Ishikawa (cell line): ENCODE results near the gene SLC5A12.

Experiments
- CEBPB ChIP-seq: IDR thresholded peaks from 2 replicates; pipeline ENCODE4 v1.6.1; 2012
- CREB1 ChIP-seq: IDR thresholded peaks from 2 replicates; pipeline ENCODE4 v1.6.1; 2012; ENCODE audit warnings: low read depth
- EGR1 ChIP-seq: IDR thresholded peaks from 2 replicates; pipeline ENCODE4 v1.6.1; 2012
- EP300 ChIP-seq: IDR thresholded peaks from 2 replicates; pipeline ENCODE4 v1.6.1; 2012; ENCODE audit warnings: borderline replicate concordance
- FOXM1 ChIP-seq: IDR thresholded peaks from 2 replicates; pipeline ENCODE4 v1.6.1; 2012; ENCODE audit warnings: low read depth, borderline replicate concordance
- MAX ChIP-seq: IDR thresholded peaks from 2 replicates; pipeline ENCODE4 v1.6.1; 2012
- NFIC ChIP-seq: IDR thresholded peaks from 2 replicates; pipeline ENCODE4 v1.6.1; 2012
- RAD21 ChIP-seq: IDR thresholded peaks from 2 replicates; pipeline ENCODE4 v1.6.1; 2012; ENCODE audit warnings: low read depth
- REST ChIP-seq: IDR thresholded peaks from 2 replicates; pipeline ENCODE4 v1.6.1; 2012; ENCODE audit warnings: low read depth, mild to moderate bottlenecking
- TAF1 ChIP-seq: IDR thresholded peaks from 2 replicates; pipeline ENCODE4 v1.6.1; 2012; ENCODE audit warnings: low read depth, mild to moderate bottlenecking
- TCF12 ChIP-seq: IDR thresholded peaks from 2 replicates; pipeline ENCODE4 v1.6.1; 2012; ENCODE audit warnings: low read depth
- TEAD4 ChIP-seq: IDR thresholded peaks from 2 replicates; pipeline ENCODE4 v1.6.1; 2012
- USF1 ChIP-seq: IDR thresholded peaks from 2 replicates; pipeline ENCODE4 v1.6.1; 2012
- YY1 ChIP-seq: IDR thresholded peaks from 2 replicates; pipeline ENCODE4 v1.6.1; 2012; ENCODE audit warnings: low read depth
- ZBTB7A ChIP-seq: IDR thresholded peaks from 2 replicates; pipeline ENCODE4 v1.6.1; 2012; ENCODE audit warnings: low read depth

SLC5A12 gene

GRCh38 chr11:26621132-26621531, 100.7 kb downstream of the SLC5A12 start:
- TF ChIP-seq TEAD4 (no peak), EGR1 (no peak), CREB1 (no peak), EP300 (no peak), MAX (no peak), YY1 (no peak), TAF1 (no peak), USF1 (no peak), TCF12 (no peak), NFIC (no peak), RAD21 (no peak), CEBPB (no peak), ZBTB7A (no peak), REST (no peak), FOXM1 (no peak)

GRCh38 chr11:26620282-26621045, 101.4 kb downstream of the SLC5A12 start:
- no peak for TF ChIP-seq NFIC
- TF ChIP-seq ZBTB7A = no peak
- no peak for TF ChIP-seq TAF1
- no peak for TF ChIP-seq RAD21

GRCh38 chr11:26618441-26618840, 103.4 kb downstream of the SLC5A12 start:
- TF ChIP-seq RAD21 = no peak
- no peak for TF ChIP-seq TAF1
- TF ChIP-seq MAX = no peak
- TF ChIP-seq EP300 = no peak
- TF ChIP-seq USF1 = no peak
- no peak for TF ChIP-seq YY1
- no peak for TF ChIP-seq REST
- no peak for TF ChIP-seq CEBPB
- TF ChIP-seq NFIC = no peak
- no peak for TF ChIP-seq TEAD4
- TF ChIP-seq CREB1 = no peak
- no peak for TF ChIP-seq TCF12
- no peak for TF ChIP-seq EGR1
- no peak for TF ChIP-seq ZBTB7A
- TF ChIP-seq FOXM1 = no peak
